CD14-positive monocyte (primary cell): ENCODE data around the gene COBLL1. TPM values are rescaled to one million over a fixed set of nuclear protein-coding genes. Genes with fewer than 3 reads are reported as not detected.

Experiments used
- DNase-seq, 3 donors: peaks; one replicate each; pipeline ENCODE4 v3.0.0-alpha.2; 2011 to 2022
- H2AFZ ChIP-seq: 2 replicates; pipeline ENCODE4 v1.6.0; 2012; ENCODE audit warnings: mild to moderate bottlenecking, low read depth, low read length, inconsistent platforms; ENCODE audit not compliant: insufficient read depth, poor library complexity, severe bottlenecking
- H3K27ac ChIP-seq, 2 donors: 1 replicate in 1 of 2; 2 replicates in 1 of 2; pipeline ENCODE4 v1.5.1; 2012 to 2013; ENCODE audit warnings: low read length in 2 of 2, control low read depth in 1 of 2, inconsistent platforms in 1 of 2, low read depth in 1 of 2, mild to moderate bottlenecking in 1 of 2
- H3K27me3 ChIP-seq, 2 donors: one replicate each; pipeline versions ENCODE4 v1.6.0 to v1.6.1; 2011 to 2013; ENCODE audit warnings: low read length in 2 of 2; ENCODE audit not compliant: control insufficient read depth in 2 of 2, insufficient read depth in 2 of 2
- H3K36me3 ChIP-seq, 2 donors: replicated peaks in 1 of 2; 1 replicate in 1 of 2; 2 replicates in 1 of 2; pipeline versions ENCODE4 v1.5.1 to v1.6.1; 2012 to 2013; ENCODE audit warnings: low read length in 2 of 2, control low read depth in 1 of 2, inconsistent platforms in 1 of 2, mild to moderate bottlenecking in 1 of 2; ENCODE audit not compliant: insufficient read depth in 2 of 2, control insufficient read depth in 1 of 2
- H3K4me1 ChIP-seq, 2 donors: 1 replicate in 1 of 2; 2 replicates in 1 of 2; pipeline versions ENCODE4 v1.5.1 to v1.6.1; 2012 to 2013; ENCODE audit warnings: low read length in 2 of 2, control low read depth in 1 of 2, inconsistent platforms in 1 of 2, mild to moderate bottlenecking in 1 of 2, moderate library complexity in 1 of 2; ENCODE audit not compliant: insufficient read depth in 2 of 2, control insufficient read depth in 1 of 2
- H3K4me2 ChIP-seq: replicated peaks from 2 replicates; pipeline ENCODE3; 2012; ENCODE audit warnings: low read length, moderate library complexity, mild to moderate bottlenecking; ENCODE audit not compliant: poor library complexity, severe bottlenecking; ENCODE audit errors: extremely low read depth
- H3K4me3 ChIP-seq, 3 experiments: fragments of 200-600 bp in 1 of 3; sonication (generic) in 1 of 3; replicated peaks in 1 of 3; 1 replicate in 2 of 3; 2 replicates in 1 of 3; pipeline ENCODE4 v1.5.1; 2011 to 2013; ENCODE audit warnings: low read length in 3 of 3, mild to moderate bottlenecking in 3 of 3, control low read depth in 2 of 3, low read depth in 2 of 3, inconsistent platforms in 1 of 3, moderate library complexity in 1 of 3
- H3K79me2 ChIP-seq: 2 replicates; pipeline ENCODE4 v1.6.0; 2012; ENCODE audit warnings: mild to moderate bottlenecking, control low read depth, inconsistent platforms, low read length, moderate library complexity; ENCODE audit not compliant: insufficient read depth
- H3K9ac ChIP-seq: 2 replicates; pipeline ENCODE4 v1.6.0; 2017; ENCODE audit warnings: low read length, mild to moderate bottlenecking; ENCODE audit not compliant: insufficient read depth, poor library complexity, severe bottlenecking
- H3K9me3 ChIP-seq, 2 donors: replicated peaks in 1 of 2; 1 replicate in 1 of 2; 2 replicates in 1 of 2; pipeline versions ENCODE4 v1.5.1 to v1.6.1; 2012 to 2013; ENCODE audit warnings: low read length in 2 of 2, control low read depth in 1 of 2; ENCODE audit not compliant: control insufficient read depth in 1 of 2, insufficient read depth in 1 of 2
- H4K20me1 ChIP-seq: 2 replicates; pipeline ENCODE4 v1.6.0; 2012; ENCODE audit warnings: mild to moderate bottlenecking, low read length, control low read depth, moderate library complexity; ENCODE audit not compliant: insufficient read depth
- H3K27ac Mint-ChIP-seq, 7 donors: one replicate each; pipeline ENCODE4 v1.8.0; 2020; ENCODE audit warnings: mild to moderate bottlenecking in 7 of 7, mixed read lengths in 7 of 7, moderate library complexity in 6 of 7, inconsistent platforms in 2 of 7
- H3K27me3 Mint-ChIP-seq, 3 donors: one replicate each; pipeline ENCODE4 v1.8.0; 2021 to 2022; ENCODE audit warnings: low read depth in 3 of 3, mild to moderate bottlenecking in 3 of 3, mixed read lengths in 3 of 3, moderate library complexity in 3 of 3, inconsistent platforms in 1 of 3
- H3K36me3 Mint-ChIP-seq, 2 donors: one replicate each; pipeline ENCODE4 v1.8.0; 2020; ENCODE audit warnings: mixed read lengths in 2 of 2, inconsistent platforms in 1 of 2, mild to moderate bottlenecking in 1 of 2
- H3K4me1 Mint-ChIP-seq: one replicate; pipeline ENCODE4 v1.8.0; 2020; ENCODE audit warnings: mild to moderate bottlenecking, mixed read lengths
- H3K4me3 Mint-ChIP-seq, 2 donors: one replicate each; pipeline ENCODE4 v1.8.0; 2020; ENCODE audit warnings: mild to moderate bottlenecking in 2 of 2, mixed read lengths in 2 of 2, moderate library complexity in 1 of 2
- H3K9me3 Mint-ChIP-seq, 7 donors: one replicate each; pipeline ENCODE4 v1.8.0; 2020 to 2022; ENCODE audit warnings: mixed read lengths in 7 of 7, mild to moderate bottlenecking in 6 of 7, moderate library complexity in 6 of 7, inconsistent platforms in 2 of 7
- WGBS: methylation state at CpG from one replicate; pipeline ENCODE4 v1.1.5; 2013; ENCODE audit warnings: missing lambda C conversion rate; ENCODE audit not compliant: insufficient coverage; 5-methylcytosine and 5-hydroxymethylcytosine counted together
- intact Hi-C, 2 donors: fragments of 100-400 bp; cut with micrococcal nuclease; formaldehyde crosslinking; loops; one replicate each; pipeline versions ENCODE4 v1.15.0 to v1.15.1; 2023
- polyA plus RNA-seq, 3 donors: library from polyadenylated mRNA; depleted of rRNA in 1 of 3; unstranded in 2 of 3; stranded (reverse) in 1 of 3; fragments of 300-500 nt in 2 of 3; fragments of >200 nt in 1 of 3; fragmentation: Illumina TruSeq in 2 of 3; gene quantifications; 1 replicate in 2 of 3; 2 replicates in 1 of 3; pipeline ENCODE4 v1.2.3, GENCODE V29; 2012 to 2021
- TF ChIP-seq, protein P1 (sequence below): fragments of 200-600 bp; IDR thresholded peaks from one replicate; pipeline ENCODE4 v1.8.0; 2022; ENCODE audit warnings: antibody characterized with exemption, mild to moderate bottlenecking

COBLL1 gene
- polyA plus RNA-seq, 3 donors: 0.18 to 0.54 (median 0.24) TPM

DNA sequence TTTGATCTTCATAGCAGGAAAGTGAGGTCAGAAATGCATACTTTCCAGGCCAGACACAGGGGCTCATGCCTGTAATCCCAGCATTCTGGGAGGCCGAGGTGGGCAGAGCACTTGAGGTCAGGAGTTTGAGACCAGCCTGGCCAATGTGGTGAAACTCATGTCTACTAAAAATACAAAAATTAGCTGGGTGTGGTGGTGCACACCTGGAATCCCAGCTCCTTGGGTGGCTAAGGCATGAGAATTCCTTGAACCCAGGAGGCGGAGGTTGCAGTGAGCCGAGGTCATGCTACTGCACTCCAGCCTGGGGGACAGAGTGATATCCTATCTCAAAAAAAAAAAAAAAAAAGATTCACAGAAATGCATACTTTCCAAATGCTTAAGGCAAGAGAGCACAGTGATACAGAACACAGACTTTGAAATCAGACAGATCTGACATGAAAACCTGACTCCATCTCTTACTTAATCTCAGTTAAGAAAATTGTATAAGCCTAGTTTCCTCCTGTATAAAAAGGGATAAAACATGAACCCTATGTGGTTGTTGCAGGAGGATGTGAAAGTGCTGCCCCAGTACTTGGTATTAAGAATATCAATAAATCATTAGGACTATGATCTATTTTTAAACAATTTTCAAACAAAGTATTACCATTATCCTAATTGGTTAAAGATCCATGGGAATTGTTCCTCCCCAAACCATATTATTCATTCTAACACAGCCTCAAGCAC, 26.4 kb downstream of the COBLL1 start:
- intact Hi-C loops: no loop called here
- no peaks in the 10 kb centered on the region for H4K20me1 ChIP-seq
- H3K4me1 ChIP-seq: peaks cover 0 to 6% of the 10 kb centered on the region in 2 donors
- Mint-ChIP-seq H3K36me3 (no peaks in the 10 kb centered on the region), H3K27me3 (no peaks in the 10 kb centered on the region), H3K9me3 (no peaks in the 10 kb centered on the region), H3K27ac (no peak overlapping the region), H3K4me1 (peaks cover 5% of the 10 kb centered on the region), H3K4me3 (no peak overlapping the region)
- H3K79me2 ChIP-seq: no peaks in the 10 kb centered on the region
- no peaks in the 10 kb centered on the region for H3K27me3 ChIP-seq
- no peak for DNase-seq
- 90% methylated on average over 2 of the region's 3 CpGs for WGBS
- no peak overlapping the region for H3K9ac ChIP-seq
- TF ChIP-seq, protein P1, sequence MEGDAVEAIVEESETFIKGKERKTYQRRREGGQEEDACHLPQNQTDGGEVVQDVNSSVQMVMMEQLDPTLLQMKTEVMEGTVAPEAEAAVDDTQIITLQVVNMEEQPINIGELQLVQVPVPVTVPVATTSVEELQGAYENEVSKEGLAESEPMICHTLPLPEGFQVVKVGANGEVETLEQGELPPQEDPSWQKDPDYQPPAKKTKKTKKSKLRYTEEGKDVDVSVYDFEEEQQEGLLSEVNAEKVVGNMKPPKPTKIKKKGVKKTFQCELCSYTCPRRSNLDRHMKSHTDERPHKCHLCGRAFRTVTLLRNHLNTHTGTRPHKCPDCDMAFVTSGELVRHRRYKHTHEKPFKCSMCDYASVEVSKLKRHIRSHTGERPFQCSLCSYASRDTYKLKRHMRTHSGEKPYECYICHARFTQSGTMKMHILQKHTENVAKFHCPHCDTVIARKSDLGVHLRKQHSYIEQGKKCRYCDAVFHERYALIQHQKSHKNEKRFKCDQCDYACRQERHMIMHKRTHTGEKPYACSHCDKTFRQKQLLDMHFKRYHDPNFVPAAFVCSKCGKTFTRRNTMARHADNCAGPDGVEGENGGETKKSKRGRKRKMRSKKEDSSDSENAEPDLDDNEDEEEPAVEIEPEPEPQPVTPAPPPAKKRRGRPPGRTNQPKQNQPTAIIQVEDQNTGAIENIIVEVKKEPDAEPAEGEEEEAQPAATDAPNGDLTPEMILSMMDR: no peak
- H3K4me3 ChIP-seq: no peak overlapping the region
- no peaks in the 10 kb centered on the region for H3K9me3 ChIP-seq
- no peak overlapping the region for H3K4me2 ChIP-seq
- no peaks in the 10 kb centered on the region for H3K36me3 ChIP-seq
- H3K27ac ChIP-seq: no peak overlapping the region
- H2AFZ ChIP-seq: no peak overlapping the region

DNA sequence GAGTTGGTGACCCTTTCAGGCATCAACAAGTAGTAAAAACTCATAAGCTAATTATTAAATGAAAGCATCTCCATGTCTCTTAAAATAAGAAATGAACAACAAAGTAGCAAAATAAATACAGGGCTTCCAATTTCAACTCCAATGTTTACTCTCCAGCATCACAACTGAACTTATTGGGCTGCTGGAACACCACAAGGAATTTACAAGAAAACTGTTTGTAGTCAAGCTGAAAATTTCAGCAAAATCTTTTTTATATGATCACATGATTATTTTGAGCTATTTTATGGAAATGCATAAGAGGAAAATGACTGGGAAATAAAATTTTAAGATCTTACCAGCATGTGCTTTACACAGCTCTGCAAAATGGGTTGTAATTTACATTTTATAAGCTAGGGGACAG, 28.1 kb downstream of the COBLL1 start:
- H3K36me3 ChIP-seq: no peaks in the 10 kb centered on the region
- peaks cover 0 to 6% of the 10 kb centered on the region in 2 donors for H3K4me1 ChIP-seq
- intact Hi-C loops: no loop called here
- no peak overlapping the region for H3K4me2 ChIP-seq
- no peaks in the 10 kb centered on the region for H3K27me3 ChIP-seq
- H3K27me3 Mint-ChIP-seq: no peaks in the 10 kb centered on the region
- peaks cover 5% of the 10 kb centered on the region for H3K4me1 Mint-ChIP-seq
- no peak overlapping the region for H3K4me3 ChIP-seq
- H4K20me1 ChIP-seq: no peaks in the 10 kb centered on the region
- H2AFZ ChIP-seq: no peak overlapping the region
- H3K4me3 Mint-ChIP-seq: no peak overlapping the region
- H3K36me3 Mint-ChIP-seq: no peaks in the 10 kb centered on the region
- H3K9me3 ChIP-seq: no peaks in the 10 kb centered on the region
- H3K27ac ChIP-seq: no peak overlapping the region
- no peak overlapping the region for H3K9ac ChIP-seq
- H3K27ac Mint-ChIP-seq: no peak overlapping the region
- no peaks in the 10 kb centered on the region for H3K9me3 Mint-ChIP-seq
- H3K79me2 ChIP-seq: no peaks in the 10 kb centered on the region
- TF ChIP-seq, protein P1: no peak
- no peak for DNase-seq
